ENCODE data around the gene ZDHHC9.

ZDHHC9 gene

DNA sequence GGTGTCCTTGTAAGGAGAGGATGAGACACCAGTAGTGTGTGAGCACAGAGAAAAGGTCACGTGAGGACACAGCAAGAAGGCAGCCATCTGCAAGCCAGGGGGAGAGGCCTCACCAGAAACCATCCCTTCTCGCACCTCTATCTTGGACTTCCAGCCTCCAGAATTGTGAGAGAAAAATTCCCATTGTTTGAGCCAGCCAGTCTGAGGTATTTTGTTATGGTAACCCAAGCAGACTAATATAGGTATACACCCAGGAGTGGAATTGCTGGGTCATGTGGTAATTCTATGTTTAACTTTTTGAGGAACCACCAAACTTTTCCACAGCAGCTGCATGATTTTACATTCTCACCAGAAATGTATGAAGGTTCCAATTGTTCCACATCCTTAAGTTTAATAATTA, 25.6 kb downstream of the ZDHHC9 start:
- DNase-seq, result no peak

DNA sequence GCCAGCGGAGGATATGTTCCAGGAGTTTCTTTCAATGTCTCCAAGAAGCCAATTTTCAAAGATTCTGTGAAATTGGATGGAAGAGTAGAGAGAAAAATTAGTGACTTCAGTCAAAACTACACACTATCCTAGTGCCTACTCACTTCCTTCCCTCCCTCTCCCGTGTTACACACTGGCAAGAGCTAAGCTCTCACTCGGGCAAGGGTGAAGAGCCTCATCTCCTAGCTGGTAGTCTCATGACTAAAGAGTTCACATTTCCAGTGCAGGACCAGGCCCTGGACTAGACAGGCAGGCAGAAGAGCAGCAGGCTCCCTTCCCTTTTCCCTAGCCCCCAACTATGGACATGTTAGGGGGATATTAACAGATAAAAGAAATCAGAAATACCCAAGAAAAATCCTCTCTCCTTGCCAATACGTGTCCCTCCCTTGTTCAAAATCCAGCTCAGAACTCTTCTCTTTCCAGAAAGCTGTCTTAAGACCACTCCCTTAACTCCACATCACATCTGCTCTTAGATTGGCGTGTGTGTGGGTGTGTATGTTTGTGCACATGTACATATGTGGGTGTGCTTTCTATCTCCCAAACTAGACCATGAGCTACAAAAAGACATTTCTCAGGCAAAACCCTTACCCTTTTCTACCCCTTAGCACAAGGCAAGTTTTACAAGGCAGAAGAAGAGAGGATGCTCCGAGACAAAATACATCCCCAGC, 29.9 kb downstream of the ZDHHC9 start:
- DNase-seq, result no peak

DNA sequence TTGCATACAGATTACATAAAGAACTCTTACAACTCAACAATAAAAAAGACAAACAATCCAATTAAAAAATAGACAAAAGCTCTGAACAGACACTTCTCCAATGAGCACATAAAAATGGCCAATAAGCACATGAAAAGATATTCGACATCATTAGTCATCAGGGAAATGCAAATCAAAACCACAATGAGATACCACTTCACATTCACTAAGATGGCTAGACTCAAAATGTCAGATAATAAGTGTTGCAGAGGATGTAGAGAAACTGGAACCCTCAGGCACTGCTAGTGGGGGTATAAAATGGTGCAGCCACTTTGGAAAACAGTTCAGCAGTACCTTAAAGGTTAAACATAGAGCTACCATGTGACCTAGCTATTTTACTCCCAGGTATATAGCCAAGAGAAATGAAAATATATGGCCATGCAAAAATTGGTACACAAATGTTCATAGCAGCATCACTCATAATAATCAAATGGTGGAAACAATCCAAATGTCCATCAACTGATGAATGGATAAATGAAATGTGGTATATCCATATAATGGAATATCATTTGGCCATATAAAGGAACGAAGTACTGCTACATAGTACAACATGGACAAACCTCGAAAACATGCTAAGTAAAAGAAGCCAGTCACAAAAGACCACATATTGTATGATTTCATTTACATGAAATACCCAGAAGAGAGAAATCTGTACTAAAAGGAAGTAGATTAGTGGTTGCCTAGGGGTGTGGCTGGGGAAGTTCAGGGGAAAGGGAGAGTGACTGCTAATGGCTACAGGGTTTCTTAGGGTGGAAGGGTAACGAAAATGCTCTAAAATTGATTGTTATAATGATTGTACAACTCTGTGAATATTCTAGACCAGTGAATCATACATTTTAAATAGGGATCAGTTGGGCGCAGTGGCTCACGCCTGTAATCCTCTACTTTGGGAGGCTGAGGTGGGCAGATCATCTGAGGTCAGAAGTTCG, 34.6 kb downstream of the ZDHHC9 start:
- no peak for DNase-seq

DNA sequence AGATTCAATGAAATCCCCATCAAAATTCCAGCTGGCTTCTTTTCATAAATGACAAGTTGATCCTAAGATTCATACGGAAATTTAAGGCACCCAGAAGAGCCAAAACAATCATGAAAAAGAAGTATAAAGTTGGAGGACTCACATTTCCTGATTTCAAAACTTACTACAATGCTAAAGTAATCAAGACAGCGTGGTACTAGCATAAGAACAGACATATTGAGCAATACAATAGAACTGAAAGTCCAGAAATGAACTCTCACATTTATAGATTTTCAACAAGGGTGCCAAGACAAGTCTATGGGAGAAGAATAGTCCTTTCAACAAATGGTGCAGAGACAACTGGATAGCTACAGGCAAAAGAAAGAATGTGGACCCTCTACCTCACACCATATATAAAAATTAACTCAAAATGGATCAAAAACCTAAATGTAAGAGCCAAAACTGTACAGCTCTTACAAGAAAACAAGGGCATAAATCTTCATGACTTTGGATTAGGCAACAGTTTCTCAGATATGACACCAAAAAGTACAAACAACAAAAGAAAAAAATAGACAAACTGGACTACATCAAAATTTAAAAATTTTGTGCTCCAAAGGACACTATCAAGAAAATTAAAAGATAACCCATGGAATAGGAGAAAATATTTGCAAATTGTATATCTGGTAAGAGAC, 35.4 kb downstream of the ZDHHC9 start:
- DNase-seq, result no peak

DNA sequence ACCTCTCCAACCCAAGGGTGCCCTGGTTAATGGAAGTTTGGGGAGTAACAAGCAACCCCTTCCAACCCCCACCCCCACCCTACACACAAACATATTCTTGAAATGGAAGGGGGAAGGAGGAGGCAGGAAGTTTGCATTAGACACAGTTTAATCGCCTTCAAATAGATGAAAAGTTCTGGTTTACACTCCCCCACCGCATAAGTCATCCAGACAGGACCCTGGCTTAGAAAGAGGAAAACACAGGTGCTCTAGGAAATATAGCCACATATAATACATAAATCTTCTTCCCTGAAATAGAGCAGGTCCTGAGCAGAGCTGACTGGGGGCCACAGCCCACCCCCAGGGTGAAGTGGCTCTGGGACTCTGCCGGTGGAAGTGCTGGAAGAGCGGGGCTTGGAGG, 38.9 kb downstream of the ZDHHC9 start:
- DNase-seq, result no peak

DNA sequence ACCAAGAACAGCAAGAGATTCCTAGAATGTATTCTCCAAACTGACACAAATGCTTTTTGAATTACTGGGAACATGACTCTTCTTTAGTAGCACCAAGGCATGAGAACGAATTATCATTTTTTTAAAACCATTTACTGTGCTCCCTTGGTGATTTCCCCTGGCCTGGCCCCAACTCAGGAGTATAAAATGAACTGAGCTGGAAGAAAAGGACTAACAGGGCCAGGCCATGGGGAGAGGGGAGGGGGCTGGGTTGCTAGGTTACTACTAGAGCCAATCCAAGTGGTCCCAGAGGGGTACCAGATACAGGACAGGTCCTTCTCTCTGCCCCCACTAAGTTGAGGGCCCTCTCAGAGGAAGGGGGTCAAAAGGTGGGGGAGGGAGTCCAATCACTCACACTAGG, 40.8 kb downstream of the ZDHHC9 start:
- DNase-seq, result no peak

DNA sequence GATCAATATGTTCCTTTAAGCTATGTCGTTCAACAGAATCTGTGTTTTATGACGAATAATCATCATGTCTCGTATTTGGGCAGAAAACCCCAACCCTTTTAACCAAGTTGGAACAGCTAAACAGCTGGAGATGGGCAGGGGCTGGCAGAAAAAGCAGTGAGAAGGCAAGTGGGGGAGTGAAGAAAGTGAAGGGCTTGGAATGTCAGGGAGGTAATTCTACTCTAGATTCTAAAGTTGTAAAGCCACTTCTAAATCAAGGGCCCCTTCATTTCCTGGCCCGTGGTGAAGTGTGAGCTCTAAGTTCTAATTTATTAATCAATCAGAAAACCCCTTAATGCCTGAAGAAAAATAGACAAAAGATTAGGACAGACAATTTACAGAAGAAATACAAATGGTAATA, 43.5 kb downstream of the ZDHHC9 start:
- no peak for DNase-seq

DNA sequence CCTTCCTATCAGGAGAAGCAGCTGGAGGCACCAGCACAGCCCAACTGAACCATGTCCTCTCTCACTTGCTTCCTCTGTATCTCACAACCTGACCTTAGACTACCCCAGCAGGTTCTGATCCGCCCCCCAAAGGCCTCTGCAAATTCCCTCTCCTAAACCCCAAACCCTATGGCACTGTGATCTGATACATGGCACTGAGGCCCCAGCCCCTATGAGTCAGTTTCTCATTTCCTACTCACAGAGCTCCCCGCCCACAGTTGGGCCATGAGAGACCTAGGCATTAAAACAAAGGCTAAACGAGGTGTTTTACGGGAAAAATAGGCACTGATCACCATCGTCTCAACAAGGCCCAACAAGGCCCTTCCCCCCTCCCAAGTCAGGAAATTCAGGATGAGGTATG, 44.8 kb downstream of the ZDHHC9 start:
- no peak for DNase-seq

DNA sequence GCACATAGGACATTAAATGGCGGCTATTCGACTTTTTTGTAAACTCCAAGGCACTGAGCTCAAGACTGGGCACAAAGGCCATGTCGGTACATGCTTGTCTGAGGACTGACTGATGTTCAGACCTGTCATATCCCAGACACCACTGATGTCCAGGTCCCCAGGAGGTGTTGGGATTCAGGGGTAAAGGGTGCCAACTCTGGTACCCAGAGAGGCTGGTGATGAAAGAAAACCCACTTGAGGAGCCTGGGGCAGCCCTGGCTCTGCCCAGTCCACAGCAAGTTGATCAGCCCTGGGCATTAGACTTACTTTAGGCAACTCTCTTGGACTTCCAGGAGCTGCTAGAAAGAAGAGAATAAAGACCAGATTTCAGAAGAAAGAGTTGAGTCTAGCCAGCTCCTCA, 45.2 kb downstream of the ZDHHC9 start:
- DNase-seq, result no peak

DNA sequence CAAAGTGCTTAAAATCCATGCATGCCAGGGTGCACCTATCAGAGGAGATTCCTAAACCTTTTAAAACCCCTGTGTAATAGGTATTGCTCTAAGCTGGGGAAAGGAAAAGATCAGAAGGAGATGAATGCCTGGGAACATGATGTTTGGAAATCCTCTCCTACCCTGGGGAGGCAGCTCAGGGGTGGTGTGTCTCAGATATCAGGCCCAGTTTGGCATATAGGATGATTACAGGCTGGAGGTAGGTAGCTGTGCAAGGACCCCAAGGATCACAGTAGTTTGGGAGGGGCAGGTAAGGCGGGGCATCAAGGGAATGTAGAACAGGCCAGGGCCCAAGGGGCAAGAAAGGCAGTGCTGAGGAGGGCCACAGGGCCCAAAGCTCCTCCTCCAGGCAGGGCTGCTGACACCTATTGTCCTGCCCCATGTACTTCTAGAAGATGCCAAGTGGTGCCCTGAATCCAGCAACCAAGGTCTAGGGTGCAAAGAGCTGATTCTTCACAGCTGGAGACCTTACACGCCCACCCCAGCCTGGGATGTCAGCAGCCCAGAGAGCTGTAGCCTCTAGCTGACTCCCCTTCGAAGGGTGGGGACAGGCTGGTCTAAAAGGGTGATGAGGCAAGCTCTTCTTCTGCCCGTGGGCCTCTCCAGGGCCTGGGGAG, 46.3 kb downstream of the ZDHHC9 start:
- no peak for DNase-seq

DNA sequence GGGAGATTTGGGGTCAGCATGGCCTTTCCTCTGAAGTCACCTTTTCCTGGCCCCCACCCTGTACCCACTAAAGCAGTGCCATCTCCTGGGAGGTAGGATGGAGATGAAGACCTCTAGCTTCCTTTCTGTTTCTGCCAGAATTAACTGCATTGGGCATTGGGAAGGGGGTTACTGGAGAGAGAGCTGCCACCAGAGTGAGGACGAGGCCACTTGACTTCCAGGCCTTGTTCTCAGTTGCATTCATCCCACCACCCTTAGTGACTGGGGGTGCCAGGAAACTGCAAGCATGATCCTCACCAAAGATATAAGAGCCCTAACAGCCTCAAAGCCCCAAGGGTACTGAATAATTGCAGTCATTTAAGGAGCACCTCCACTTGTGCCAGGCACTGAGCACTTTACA, 48.1 kb downstream of the ZDHHC9 start:
- DNase-seq, result no peak

DNA sequence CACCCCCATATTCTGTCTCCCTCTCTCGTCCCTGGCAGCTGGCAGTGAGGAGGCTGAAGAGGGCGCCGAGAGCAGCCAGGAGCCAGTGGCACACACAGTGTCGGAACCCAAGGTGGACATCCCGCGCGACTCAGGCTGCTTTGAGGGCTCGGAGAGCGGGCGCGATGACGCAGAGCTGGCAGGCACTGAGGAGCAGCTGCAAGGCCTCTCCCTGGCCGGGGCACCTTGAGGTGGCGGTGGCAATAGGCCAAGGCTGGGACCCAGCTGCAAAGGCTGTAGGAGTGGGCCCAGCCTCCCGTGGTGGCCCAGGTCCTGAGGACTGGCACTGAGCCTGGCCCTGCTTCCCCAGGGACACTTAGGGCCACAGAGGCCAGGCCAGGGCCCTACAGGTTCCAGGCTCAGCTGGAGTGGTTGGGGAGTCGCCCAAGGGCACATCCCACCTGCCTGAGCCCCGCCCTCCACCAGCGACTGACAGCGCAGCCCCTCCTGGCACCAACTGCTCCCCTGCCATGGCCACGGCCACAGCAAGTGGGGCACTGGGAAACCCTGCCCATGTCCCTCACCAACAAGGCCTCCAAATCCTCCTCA, 50.0 kb downstream of the ZDHHC9 start:
- DNase-seq, result no peak

DNA sequence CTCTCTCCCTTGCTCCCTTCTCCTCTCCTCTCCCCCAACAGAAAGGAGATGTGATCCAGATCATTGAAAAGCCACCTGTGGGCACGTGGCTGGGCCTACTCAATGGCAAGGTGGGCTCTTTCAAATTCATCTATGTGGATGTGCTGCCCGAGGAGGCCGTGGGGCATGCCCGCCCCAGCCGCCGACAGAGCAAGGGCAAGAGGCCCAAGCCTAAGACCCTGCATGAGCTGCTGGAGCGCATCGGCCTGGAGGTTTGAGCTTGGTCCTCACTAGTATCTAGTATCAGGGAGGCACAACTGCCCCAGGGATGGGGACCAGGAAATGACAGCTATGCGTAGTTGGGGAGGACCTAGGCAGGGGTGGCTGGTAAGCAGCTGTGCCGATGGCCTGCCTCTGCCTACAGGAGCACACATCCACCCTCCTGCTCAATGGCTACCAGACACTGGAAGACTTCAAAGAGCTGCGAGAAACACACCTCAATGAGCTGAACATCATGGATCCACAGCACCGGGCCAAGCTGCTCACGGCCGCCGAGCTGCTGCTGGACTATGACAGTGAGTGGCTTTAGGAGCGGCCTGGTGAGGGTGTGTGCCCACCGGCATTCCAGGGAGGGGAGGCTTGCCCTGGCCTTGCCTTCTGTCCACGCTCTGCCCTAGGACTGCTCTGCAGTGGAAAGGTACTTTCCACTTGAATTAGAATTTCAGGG, 50.9 kb downstream of the ZDHHC9 start:
- DNase-seq, result no peak

DNA sequence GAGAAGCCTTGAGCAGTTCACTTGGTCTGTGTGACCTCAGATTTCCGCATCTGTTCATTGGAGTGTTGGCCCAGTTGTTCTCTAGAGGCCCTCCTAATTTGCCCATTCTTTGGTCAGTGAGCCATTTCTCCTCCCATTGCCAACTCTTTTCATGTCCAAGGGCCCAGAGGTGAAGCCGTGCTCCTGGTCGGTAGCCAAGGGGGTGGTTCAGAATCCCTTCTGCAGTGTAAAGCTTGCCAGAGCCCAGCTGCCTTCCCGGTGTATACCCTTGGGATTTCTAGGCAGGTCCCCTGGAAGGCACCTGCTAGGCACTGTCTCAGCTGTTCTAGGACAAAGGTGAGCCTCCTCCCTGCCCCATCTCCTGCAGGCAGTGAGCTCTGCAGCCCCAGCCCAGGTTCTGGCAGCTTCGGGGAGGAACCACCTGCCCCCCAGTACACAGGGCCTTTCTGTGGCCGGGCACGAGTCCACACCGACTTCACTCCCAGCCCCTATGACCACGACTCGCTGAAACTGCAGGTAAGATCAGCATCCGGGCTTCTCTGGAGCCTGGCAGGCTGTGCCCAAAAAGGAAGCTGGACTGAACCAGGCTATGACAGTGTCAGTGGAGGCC, 51.6 kb downstream of the ZDHHC9 start:
- DNase-seq, result no peak

DNA sequence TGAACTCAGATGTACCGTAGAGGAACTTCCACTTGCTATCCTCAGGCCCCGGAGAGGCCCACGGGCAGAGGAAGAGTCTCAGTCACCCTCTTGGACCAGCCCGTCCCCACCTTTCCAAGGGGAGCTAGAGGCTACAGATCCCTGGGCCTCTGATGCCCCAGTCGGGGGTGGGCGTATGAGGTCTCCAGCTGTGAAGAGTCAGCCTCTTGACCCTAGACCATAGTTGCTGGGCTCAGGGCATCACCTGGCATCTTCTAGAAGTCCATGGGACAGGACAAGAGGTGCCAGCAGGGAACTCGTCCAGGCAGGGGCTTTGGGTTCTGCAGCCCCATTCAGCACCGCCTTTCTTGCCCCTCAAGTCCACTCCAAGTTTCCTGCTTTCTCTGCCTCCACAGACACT, 52.4 kb downstream of the ZDHHC9 start:
- DNase-seq, result no peak

DNA sequence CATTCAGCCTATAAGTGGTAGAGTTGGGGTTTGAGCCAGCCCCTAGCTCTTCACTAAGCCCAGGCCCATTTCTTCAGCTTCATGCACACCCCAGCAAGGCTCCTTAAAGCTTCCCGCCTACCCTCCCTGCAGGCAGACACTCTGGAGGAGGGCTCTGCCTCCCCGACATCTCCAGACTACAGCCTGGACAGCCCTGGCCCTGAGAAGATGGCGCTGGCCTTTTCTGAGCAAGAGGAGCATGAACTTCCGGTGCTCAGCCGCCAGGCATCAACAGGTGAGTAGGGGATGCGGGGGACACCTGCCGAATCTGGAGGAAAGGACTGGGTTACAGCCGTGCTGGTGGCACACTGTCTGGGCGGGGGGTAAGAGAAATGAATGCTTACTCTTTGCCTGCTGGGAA, 52.9 kb downstream of the ZDHHC9 start:
- DNase-seq, result no peak

DNA sequence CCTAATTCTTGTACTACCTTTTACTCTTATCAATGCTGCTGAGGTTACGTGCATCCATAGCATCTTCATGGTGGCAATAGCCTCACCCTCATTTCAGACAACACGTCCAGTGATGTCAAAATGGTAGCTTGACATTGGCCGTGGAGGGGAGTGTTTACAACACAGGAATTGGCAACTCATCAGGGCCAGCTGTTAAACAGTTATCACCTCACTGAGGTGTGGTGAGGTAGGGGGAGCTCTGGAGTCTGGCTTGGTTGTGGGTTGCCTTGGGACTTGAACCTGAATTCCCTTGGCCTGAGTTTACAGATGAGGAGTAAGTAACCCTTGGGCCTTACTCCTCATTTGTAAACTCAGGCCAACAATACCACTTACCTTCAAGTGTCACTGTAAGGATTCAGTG, 53.5 kb downstream of the ZDHHC9 start:
- no peak for DNase-seq

DNA sequence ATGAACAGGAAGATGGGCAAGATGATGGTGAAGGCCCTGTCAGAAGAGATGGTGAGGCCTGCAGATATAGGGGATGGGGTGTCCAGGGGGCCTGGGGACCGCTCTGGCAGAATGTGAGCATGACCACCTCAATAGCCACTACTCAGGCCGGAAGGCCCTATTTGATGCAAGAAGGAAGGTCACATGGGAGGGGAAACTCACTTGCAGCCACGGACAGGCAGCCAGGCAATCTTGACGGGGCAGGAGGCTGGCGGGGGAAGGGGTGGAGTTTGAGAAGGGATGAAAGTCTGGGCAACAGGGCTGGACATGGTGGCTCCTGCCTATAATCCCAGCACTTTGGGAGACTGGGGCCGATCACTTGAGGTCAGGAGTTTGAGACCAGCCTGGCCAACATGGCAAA, 55.2 kb downstream of the ZDHHC9 start:
- DNase-seq, result no peak

DNA sequence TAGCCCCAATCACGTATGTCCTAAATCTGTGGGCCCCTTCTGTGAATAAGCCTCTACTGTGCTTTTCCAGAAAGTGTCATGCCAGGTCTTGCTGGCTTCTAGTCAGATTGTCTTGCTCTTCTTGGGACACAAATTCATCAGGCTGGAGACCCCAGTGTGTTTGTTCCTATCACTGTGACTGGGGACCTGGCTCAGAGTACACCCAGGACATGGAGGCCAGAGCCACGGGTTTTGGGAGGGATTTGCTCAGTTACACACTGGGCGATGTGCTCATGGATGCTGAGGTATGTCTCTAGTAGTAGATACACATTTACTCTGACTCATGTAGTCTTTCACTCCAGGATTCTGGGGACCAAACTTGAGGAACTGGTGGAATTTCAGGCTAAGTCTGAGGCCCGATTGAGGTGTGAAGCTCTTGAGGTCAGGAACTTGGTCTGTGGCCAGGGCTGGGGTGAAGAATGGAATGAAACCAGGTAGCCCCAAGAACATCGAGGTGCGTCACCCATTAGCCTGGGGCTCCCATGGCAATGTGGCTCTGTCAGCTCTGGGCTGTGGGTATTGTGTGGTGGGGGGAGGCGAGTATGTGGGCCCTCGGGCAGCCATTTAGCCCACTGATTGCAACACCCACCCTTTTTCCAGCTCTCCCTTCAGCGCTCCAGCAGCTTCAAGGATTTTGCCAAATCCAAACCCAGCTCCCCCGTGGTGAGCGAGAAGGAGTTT, 56.2 kb downstream of the ZDHHC9 start:
- DNase-seq, result no peak

DNA sequence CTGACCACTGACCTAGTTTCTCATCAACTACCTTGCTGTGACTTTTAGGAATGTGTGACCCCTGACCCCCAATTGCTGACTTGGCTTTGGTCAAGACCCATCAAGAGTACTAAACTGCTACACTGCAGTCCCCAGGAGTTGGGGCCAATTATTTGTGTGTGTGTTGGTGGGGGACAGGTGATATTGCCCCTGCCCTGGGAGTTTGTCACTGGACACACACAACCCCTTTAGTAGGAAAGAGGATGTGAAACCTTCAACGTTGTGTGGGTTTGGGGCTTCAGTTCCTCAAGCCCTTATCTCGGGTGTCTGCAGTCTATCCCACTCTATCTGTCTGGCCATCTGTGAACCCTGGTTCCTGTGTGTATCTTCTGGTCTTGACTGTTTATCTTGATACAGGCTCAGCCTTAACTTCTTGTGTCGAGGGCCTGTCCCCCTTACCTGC, 57.5 kb downstream of the ZDHHC9 start:
- DNase-seq, result no peak
